Astrocyte (in vitro differentiated cells and primary cell): Measurements from ENCODE around the gene INPP5J.

Experiments
- CTCF ChIP-seq: IDR thresholded peaks from 2 replicates; pipeline ENCODE4 v1.5.1; 2011; ENCODE audit warnings: low read depth, mild to moderate bottlenecking, inconsistent platforms, low read length, moderate library complexity; ENCODE audit not compliant: insufficient read depth
- EZH2 ChIP-seq: IDR thresholded peaks from 2 replicates; pipeline ENCODE4 v1.6.1; 2012; ENCODE audit warnings: mild to moderate bottlenecking, low read length, inconsistent platforms; ENCODE audit not compliant: insufficient read depth

- TF ChIP-seq CTCF (no peak), EZH2 (no peak)
These were observed 40.7 kb upstream of the INPP5J start for GRCh38 chr22:31081963-31082605.
